Activated naive CD8-positive, alpha-beta T cell treated with anti-CD3 and anti-CD28 coated beads, Interleukin-2, amount 50 U/mL, for 16 hours (primary cell): ENCODE results near the gene ABHD14A.
"Not testable (repeated sequence)": the region's sequence is repeated elsewhere in the genome, so short reads cannot be mapped to it uniquely, and the experiment has no call there.

Experiments
- DNase-seq: peaks from one replicate; pipeline ENCODE4 v3.0.0-alpha.2; 2020; ENCODE audit warnings: low read depth, low spot score

ABHD14A gene

GRCh38 chr3:51974277-51974962, 444 bp upstream of the ABHD14A start:
- no peak for DNase-seq

- no peak for DNase-seq
Observed at GRCh38 chr3:51975852-51976549, 1.1 kb downstream of the ABHD14A start.

- DNase-seq: no peak
Observed at GRCh38 chr3:51977446-51978142, 2.7 kb downstream of the ABHD14A start.

- no peak for DNase-seq
Observed at GRCh38 chr3:51978143-51978502, 3.3 kb downstream of the ABHD14A start.

- DNase-seq: no peak
Observed at GRCh38 chr3:51980253-51980652, 5.4 kb downstream of the ABHD14A start.

- DNase-seq: no peak
Observed at GRCh38 chr3:51982352-51982837, 7.5 kb downstream of the ABHD14A start.

- DNase-seq: peak; percentile 52
Observed at GRCh38 chr3:51982838-51983577, 8.1 kb downstream of the ABHD14A start, which contains the start of gene ACY1. Gene ACY1 (plus strand): TSS chr3:51983535. CDS start chr3:51984065, 530 bp downstream.

GRCh38 chr3:51983578-51984268, 8.9 kb downstream of the ABHD14A start:
- no peak for DNase-seq

GRCh38 chr3:51984269-51984647, 9.4 kb downstream of the ABHD14A start:
- DNase-seq: no peak

- no peak for DNase-seq
Observed at GRCh38 chr3:51985063-51985462, 10.2 kb downstream of the ABHD14A start.

GRCh38 chr3:51986010-51986947, 11.4 kb downstream of the ABHD14A start:
- DNase-seq: no peak

GRCh38 chr3:51987568-51987967, 12.7 kb downstream of the ABHD14A start:
- no peak for DNase-seq

GRCh38 chr3:51988286-51989146, 13.7 kb downstream of the ABHD14A start:
- no peak for DNase-seq

GRCh38 chr3:51990501-51990971, 15.7 kb downstream of the ABHD14A start:
- not testable (repeated sequence) for DNase-seq

GRCh38 chr3:51992017-51992682, 17.3 kb downstream of the ABHD14A start:
- DNase-seq: no peak

- not testable (repeated sequence) for DNase-seq
Observed at GRCh38 chr3:51993657-51994056, 18.8 kb downstream of the ABHD14A start.

- no peak for DNase-seq
Observed at GRCh38 chr3:51994530-51994929, 19.7 kb downstream of the ABHD14A start.
